GM18951 (cell line): ENCODE results near the gene KRTCAP3.
A peak's percentile ranks its signal among the peaks of the same experiment; 100 is the strongest.
"Not testable (repeated sequence)": the region's sequence is repeated elsewhere in the genome, so short reads cannot be mapped to it uniquely, and the experiment has no call there.

Experiments
- POLR2A ChIP-seq: IDR thresholded peaks from 4 replicates; pipeline ENCODE4 v1.6.1; 2011; ENCODE audit warnings: mild to moderate bottlenecking; ENCODE audit not compliant: insufficient read length, insufficient read depth; ENCODE audit errors: extremely low read depth
- in situ Hi-C: fragments of 300-500 bp; cut with MboI; formaldehyde crosslinking; loops from one replicate; pipeline ENCODE4 v1.12.0; 2022; ENCODE audit warnings: low sequenced_read_pairs, mixed read lengths, inconsistent platforms; ENCODE audit not compliant: unreplicated experiment

The KRTCAP3 gene

DNA sequence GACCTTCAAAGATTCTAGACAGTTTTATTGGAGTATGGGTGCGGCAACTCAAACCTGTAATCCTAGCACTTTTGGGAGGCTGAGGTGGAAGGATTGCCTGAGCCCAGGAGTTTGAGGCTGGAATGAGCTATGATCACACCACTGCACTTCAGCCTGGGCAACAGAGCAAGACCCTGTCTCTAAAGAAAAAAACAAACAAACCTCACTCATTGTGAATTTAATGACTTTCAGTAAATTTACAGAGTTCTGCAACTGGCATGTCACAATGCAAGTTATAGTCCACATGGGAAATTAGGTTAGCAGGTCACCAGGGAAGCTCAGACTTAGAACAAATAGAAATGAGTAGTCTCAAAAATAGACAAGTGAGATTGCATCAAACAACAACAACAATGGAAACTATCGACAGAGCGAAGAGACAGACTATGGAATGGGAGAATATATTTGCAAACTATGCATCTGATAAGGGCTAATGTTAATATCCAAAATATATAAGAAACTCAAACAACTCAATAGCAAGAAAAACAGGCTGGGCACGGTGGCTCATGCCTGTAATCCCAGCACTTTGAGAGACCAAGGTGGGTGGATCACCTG, 20.4 kb upstream of the KRTCAP3 start:
- no peak for TF ChIP-seq POLR2A
- in situ Hi-C loops, result no loop called here

DNA sequence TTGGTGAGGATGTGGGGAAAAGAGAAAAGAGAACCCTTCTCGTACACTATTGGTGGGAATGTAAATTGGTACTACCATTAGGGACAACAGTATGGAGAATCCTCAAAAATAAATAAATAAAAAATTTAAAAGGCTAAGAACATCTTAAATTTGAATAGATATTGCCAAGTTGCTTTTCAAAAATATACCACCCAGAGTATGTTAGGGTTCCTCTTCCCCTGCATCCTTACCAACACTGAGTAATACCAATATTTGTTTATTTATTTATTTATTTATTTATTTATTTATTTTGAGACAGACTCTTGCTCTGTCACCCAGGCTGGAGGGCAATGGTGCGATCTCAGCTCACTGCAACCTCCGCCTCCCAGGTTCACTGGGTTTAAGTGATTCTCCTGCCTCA, 19.2 kb upstream of the KRTCAP3 start:
- TF ChIP-seq POLR2A, result no peak
- in situ Hi-C loops, result no loop called here

DNA sequence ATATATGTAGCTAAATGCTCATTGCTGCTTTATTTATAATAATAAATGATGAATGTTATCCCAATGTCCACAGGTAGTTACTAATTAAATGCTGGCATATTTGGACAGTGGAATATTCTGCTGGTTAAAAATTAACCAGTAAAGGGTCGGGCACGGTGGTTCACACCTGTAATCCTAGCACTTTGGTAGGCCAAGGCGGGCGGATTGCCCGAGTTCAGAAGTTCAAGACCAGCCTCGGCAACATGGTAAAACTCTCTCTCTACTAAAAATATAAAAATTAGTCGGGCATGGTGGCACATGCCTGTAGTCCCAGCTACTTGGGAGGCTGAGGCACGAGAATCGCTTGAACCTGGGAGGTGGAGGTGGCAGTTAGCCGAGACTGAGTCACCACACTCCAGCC, 17.1 kb upstream of the KRTCAP3 start:
- in situ Hi-C loops, result not testable (repeated sequence)

DNA sequence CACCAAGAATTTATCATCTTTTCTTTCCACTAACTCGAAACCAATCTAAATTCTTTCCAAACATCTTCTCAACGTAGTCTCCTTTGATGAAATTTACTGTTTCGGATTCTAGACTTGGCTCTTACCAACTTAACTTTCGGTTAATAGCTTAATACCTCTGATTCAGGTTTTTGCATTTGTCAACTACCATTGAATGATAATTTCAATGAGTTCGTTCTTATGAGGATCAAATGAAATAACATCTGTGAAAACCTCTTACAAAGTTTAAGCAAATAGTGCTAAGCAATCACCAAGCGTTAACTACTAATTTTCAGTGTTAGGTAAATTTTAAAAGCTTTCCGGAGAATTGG, 14.3 kb upstream of the KRTCAP3 start:
- no peak for TF ChIP-seq POLR2A
- in situ Hi-C loops, result no loop called here

GRCh38 chr2:27428213-27428977, 13.8 kb upstream of the KRTCAP3 start, which contains the start of gene NRBP1:
NRBP1 (plus strand) TSS chr2:27428631; CDS start chr2:27433274, 4,643 bp downstream.
- in situ Hi-C loops, result no loop called here
- TF ChIP-seq POLR2A, result peak; percentile 93

GRCh38 chr2:27428978-27429541, 13.1 kb upstream of the KRTCAP3 start:
- in situ Hi-C loops, result no loop called here
- peak; percentile 62 for TF ChIP-seq POLR2A

GRCh38 chr2:27431395-27431794, 10.8 kb upstream of the KRTCAP3 start:
- in situ Hi-C loops, result no loop called here
- TF ChIP-seq POLR2A, result no peak

DNA sequence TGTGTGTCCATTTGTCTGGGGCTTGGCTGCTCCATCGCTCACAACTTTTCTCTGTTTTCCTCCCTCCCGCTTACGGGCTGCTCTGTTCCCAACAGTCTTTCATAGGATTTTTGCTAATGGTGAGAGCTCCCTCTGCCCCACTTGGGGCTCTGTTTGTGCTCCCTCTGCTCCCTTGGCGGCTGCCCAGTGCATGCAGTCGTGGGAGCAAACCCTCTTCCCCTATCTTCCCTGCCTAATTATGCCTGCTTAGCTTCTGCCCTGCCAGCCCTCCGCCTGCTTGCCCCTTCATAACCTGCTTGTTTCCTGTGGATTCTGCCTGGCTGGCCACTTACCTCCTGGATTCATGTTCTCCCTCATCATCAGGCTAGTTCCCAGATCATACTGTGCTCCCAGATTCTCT, 6.6 kb upstream of the KRTCAP3 start:
- in situ Hi-C loops, result no loop called here
- no peak for TF ChIP-seq POLR2A

DNA sequence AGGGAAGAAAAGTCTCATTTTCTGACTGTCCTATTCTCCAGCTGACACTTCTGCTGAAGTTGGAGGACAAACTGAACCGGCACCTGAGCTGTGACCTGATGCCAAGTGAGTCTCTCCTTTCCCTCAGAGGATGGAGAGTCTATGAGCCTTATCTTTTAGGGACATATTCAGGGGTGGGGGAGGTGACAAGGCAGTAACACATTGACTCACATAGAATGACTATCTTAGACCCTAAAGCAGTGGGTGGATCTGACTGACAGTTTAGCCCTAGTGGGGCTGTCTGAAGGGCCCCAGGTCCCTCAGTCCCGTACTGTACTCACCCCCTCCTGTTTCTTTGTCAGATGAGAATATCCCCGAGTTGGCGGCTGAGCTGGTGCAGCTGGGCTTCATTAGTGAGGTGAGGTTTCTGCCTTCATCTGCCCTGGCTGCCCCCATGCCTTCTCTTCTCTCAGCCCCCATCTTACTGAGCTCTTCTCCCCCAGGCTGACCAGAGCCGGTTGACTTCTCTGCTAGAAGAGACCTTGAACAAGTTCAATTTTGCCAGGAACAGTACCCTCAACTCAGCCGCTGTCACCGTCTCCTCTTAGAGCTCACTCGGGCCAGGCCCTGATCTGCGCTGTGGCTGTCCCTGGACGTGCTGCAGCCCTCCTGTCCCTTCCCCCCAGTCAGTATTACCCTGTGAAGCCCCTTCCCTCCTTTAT, 805 bp upstream of the KRTCAP3 start:
- in situ Hi-C loops, result no loop called here
- TF ChIP-seq POLR2A, result no peak

- no peak for TF ChIP-seq POLR2A
Observed at GRCh38 chr2:27442920-27443282, 720 bp downstream of the KRTCAP3 start.

DNA sequence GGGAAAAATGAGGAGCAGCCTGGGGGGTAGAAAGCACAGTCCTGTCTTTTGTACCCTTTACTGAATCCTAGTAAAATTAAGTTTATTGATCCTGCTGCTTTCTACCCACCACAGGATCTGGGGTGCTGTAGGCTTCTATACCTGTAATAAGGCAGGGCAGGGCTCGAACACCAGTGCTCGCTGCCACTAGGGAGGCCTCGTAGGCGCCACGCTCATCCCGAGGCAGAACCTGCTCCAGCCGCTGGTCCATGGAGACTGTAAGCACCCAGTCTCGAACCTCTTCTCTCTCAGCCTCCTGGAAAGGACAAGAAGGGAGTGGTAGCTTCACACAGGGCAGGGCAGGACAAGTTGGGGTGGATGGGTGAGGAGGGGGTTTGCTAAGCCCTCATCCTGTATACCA, 3.0 kb downstream of the KRTCAP3 start:
- in situ Hi-C loops, result no loop called here
- TF ChIP-seq POLR2A, result no peak

More at GRCh38 chr2:27442920-27443282, 720 bp downstream of the KRTCAP3 start:
- in situ Hi-C loops, result no loop called here

DNA sequence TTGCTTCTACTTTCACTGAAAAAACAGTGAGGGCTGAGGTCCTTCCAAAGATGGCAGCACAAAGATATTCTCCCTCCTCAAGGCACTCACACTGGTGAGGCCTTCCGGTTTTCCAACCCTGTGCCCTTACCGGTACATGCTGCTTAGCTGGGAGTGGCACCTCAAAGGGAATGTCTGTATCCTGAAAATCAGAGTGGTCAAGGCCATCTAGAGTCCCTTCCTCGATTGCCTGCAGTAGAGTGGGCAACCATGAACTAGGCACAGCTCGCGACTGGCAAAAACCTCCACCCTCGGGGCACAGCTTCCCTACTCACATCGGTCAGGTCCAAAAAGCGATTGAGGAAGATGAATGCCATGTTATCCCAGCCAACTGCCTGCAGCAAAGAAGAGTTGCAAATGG, 3.4 kb downstream of the KRTCAP3 start:
- TF ChIP-seq POLR2A, result no peak
- in situ Hi-C loops, result no loop called here

- TF ChIP-seq POLR2A, result no peak
- in situ Hi-C loops, result no loop called here
Observed at GRCh38 chr2:27446057-27446456, 3.9 kb downstream of the KRTCAP3 start.

- no peak for TF ChIP-seq POLR2A
- in situ Hi-C loops, result no loop called here
Observed at GRCh38 chr2:27448381-27448780, 6.2 kb downstream of the KRTCAP3 start.
